Measurements from ENCODE around the gene BGN. TPM values are rescaled to one million over a fixed set of nuclear protein-coding genes. Genes with fewer than 3 reads are reported as not detected.

Gene BGN
- polyA plus RNA-seq, 3 donors, result not detected

GRCh38 chrX:153493085-153493484 lies 1.7 kb upstream of the BGN start:
- intact Hi-C loops (cut with micrococcal nuclease), result no loop called here
- Mint-ChIP-seq H3K4me3 (no peak overlapping the region), H3K36me3 (no peaks in the 10 kb centered on the region), H3K9me3 (peaks cover 0 to 6% (median 0%) of the 10 kb centered on the region in 7 donors), H3K4me1 (peaks cover 2% of the 10 kb centered on the region), H3K27ac (no peak overlapping the region), H3K27me3 (ENCODE audit: low read depth in 3 of 3) (peaks cover 15 to 29% (median 16%) of the 10 kb centered on the region in 3 donors)
- TF ChIP-seq CTCF (IDR thresholded peaks at IDR 0.05), result no peak
- no peak overlapping the region for H3K27ac ChIP-seq (ENCODE audit: low read depth in 1 of 2, low read length in 2 of 2)
- no peaks in the 10 kb centered on the region for H4K20me1 ChIP-seq (ENCODE audit: insufficient read depth, low read length)
- WGBS (ENCODE audit: insufficient coverage), result 100% methylated on average over 1 of the region's 11 CpGs
- no peak overlapping the region for H2AFZ ChIP-seq (ENCODE audit: insufficient read depth, low read depth, low read length, poor library complexity, severe bottlenecking)
- no peak overlapping the region for H3K4me3 ChIP-seq (replicated peaks in 1 of 3; ENCODE audit: low read depth in 2 of 3, low read length in 3 of 3)
- H3K36me3 ChIP-seq (replicated peaks in 1 of 2; ENCODE audit: control insufficient read depth in 1 of 2, insufficient read depth in 2 of 2, low read length in 2 of 2), result no peaks in the 10 kb centered on the region
- DNase-seq, result no peak
- H3K9me3 ChIP-seq (replicated peaks in 1 of 2; ENCODE audit: control insufficient read depth in 1 of 2, insufficient read depth in 1 of 2, low read length in 2 of 2), result no peaks in the 10 kb centered on the region
- no peaks in the 10 kb centered on the region for H3K4me1 ChIP-seq (ENCODE audit: control insufficient read depth in 1 of 2, insufficient read depth in 2 of 2, low read length in 2 of 2)
- H3K27me3 ChIP-seq (ENCODE audit: control insufficient read depth in 2 of 2, insufficient read depth in 2 of 2, low read length in 2 of 2), result peaks cover 0 to 8% of the 10 kb centered on the region in 2 donors
- H3K4me2 ChIP-seq (replicated peaks; ENCODE audit: extremely low read depth, low read length, poor library complexity, severe bottlenecking), result no peak overlapping the region
- no peaks in the 10 kb centered on the region for H3K79me2 ChIP-seq (ENCODE audit: insufficient read depth, low read length)
- H3K9ac ChIP-seq (ENCODE audit: insufficient read depth, low read length, poor library complexity, severe bottlenecking), result no peak overlapping the region

GRCh38 chrX:153494061-153494460 lies 719 bp upstream of the BGN start:
- Histone ChIP-seq H3K4me2 (replicated peaks; ENCODE audit: extremely low read depth, low read length, poor library complexity, severe bottlenecking) (no peak overlapping the region), H3K27ac (ENCODE audit: low read depth in 1 of 2, low read length in 2 of 2) (no peak overlapping the region), H4K20me1 (ENCODE audit: insufficient read depth, low read length) (no peaks in the 10 kb centered on the region), H3K4me1 (ENCODE audit: control insufficient read depth in 1 of 2, insufficient read depth in 2 of 2, low read length in 2 of 2) (no peaks in the 10 kb centered on the region), H3K36me3 (replicated peaks in 1 of 2; ENCODE audit: control insufficient read depth in 1 of 2, insufficient read depth in 2 of 2, low read length in 2 of 2) (no peaks in the 10 kb centered on the region), H3K4me3 (replicated peaks in 1 of 3; ENCODE audit: low read depth in 2 of 3, low read length in 3 of 3) (no peak overlapping the region), H3K27me3 (ENCODE audit: control insufficient read depth in 2 of 2, insufficient read depth in 2 of 2, low read length in 2 of 2) (peaks cover 0 to 8% of the 10 kb centered on the region in 2 donors), H3K9ac (ENCODE audit: insufficient read depth, low read length, poor library complexity, severe bottlenecking) (no peak overlapping the region), H3K9me3 (replicated peaks in 1 of 2; ENCODE audit: control insufficient read depth in 1 of 2, insufficient read depth in 1 of 2, low read length in 2 of 2) (no peaks in the 10 kb centered on the region), H3K79me2 (ENCODE audit: insufficient read depth, low read length) (no peaks in the 10 kb centered on the region), H2AFZ (ENCODE audit: insufficient read depth, low read depth, low read length, poor library complexity, severe bottlenecking) (no peak overlapping the region)
- peaks cover 2% of the 10 kb centered on the region for H3K4me1 Mint-ChIP-seq
- 54% methylated on average over 3 of the region's 12 CpGs for WGBS (ENCODE audit: insufficient coverage)
- no peak for TF ChIP-seq CTCF (IDR thresholded peaks at IDR 0.05)
- H3K36me3 Mint-ChIP-seq, result no peaks in the 10 kb centered on the region
- peaks cover 0 to 6% (median 0%) of the 10 kb centered on the region in 7 donors for H3K9me3 Mint-ChIP-seq
- no peak overlapping the region for H3K27ac Mint-ChIP-seq
- H3K4me3 Mint-ChIP-seq, result no peak overlapping the region
- intact Hi-C loops (cut with micrococcal nuclease), result no loop called here
- peaks cover 15 to 29% (median 17%) of the 10 kb centered on the region in 3 donors for H3K27me3 Mint-ChIP-seq (ENCODE audit: low read depth in 3 of 3)
- DNase-seq, result no peak

Measured in CD14-positive monocyte (primary cell).